ENCODE measurements around the gene NOX4. TPM values are rescaled to one million over a fixed set of nuclear protein-coding genes. Genes with fewer than 3 reads are reported as not detected.
"Not testable (repeated sequence)": the region's sequence is repeated elsewhere in the genome, so short reads cannot be mapped to it uniquely, and the experiment has no call there.

Gene NOX4
- total RNA-seq, 1 donor from 2014 or later: 37.7 TPM

DNA sequence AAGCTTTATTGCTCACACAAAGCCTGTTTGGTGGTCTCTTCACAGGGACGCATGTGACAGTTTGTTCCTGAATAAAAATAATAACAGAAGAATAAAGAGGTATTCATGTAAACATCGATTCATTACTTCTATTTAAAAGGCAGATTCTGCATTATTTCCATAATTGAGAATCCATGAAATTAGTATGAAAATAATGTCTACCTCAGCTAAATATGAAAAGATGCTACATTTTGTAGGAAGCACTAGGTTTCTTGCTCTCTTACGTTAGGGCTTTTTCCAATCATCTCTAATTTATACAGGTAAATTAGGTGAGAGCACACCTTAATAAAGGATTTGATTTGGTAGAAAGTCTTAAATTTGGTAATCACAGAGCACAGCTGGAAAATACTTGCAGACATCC is 103.7 kb downstream of the NOX4 start:
- DNase-seq (ENCODE audit: extremely low read depth, low read depth, low spot score): not testable (repeated sequence)

DNA sequence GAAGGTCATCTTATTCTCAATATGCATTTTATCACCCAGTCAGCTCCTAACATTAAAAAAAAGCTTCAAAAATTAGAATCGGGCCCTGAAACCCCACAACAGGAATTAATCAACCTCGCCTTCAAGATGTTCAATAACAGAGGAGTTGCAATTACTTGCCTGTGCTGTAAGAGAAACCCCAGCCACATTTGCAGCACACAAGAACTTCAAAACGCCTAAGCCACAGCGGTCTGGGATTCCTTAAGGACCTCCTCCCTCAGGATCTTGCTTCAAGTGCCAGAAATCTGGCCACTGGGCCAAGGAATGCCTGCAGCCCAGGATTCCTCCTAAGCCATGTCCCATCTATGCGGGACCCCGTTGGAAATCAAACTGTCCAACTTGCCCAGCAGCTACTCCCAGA is 108.2 kb downstream of the NOX4 start:
- not testable (repeated sequence) for DNase-seq (ENCODE audit: extremely low read depth, low read depth, low spot score)

GRCh38 chr11:89381094-89381493 is 110.1 kb downstream of the NOX4 start:
- peak; percentile 94 for DNase-seq (ENCODE audit: extremely low read depth, low read depth, low spot score)

DNA sequence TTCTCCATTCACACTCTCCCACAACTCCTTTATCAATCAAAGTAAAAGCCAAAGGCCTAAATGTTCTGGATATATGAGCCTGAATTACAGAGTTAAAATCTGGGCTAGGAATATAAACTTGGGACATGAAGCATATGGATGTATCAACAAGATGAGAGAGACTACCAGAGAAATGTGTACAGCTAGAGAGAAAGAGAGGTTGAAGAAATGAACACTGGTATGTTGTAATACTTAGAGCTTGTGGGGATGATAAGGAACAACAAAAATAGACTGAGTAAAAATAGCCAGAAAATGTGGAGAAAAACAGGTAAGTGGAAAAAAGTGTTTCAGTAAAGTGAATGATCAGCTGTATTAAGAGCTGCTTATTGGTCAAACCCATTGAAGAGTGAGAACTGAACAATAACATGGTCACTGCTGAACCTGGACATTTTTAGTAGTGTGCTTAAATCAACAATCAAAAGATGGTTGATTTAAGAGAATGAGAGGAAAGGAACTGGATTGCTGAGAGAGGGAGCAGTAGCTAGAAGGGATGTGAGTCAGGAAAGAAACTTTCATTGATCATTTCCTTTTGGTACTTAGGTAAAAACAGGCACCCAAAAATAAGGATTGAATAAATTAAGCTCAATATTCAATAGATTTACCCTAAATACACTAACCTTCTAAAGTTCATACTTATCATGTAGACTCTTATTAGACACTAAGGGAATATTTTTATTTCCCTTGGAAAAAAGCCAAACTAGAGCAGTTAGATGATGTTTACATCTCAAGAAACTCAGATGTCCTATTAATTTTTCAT is 111.0 kb downstream of the NOX4 start:
- DNase-seq (ENCODE audit: extremely low read depth, low read depth, low spot score): peak; percentile 54

DNA sequence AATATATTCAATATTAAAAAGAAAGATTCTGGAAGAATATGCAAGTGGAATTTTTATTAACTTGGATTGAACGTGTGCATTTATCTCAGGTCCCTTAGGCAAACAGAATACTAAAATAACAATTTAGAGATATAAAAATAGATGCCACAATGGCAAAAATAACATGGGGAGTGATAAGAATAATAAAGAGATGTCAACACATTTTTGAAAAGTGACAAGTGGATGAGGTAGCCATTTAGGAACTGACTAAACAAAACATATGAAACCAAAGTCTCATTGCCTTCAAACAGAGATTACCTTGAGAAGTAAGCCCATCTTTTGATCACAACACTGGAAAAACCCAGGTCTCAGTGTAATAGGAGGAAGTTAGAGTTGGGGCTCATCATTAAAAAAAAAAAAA is 112.2 kb downstream of the NOX4 start:
- DNase-seq (ENCODE audit: extremely low read depth, low read depth, low spot score): not testable (repeated sequence)

DNA sequence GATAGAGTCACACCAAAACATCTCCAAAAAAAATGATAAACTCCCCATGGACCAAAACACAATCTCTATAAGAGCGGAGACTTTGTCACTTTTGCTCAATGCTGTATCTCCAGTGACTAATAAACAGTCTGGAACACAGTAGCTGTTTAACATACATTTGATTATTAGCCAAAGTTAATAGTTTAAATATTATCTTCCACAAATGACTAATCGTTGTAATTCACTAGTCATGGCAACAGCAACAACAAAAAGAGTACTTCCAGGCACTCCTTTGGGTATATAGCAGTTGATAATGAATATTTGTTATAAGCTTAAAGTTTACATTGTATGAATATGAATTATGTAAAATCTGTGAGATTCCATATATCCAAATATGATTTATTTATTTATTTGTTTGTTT is 121.8 kb downstream of the NOX4 start:
- DNase-seq (ENCODE audit: extremely low read depth, low read depth, low spot score): not testable (repeated sequence)

DNA sequence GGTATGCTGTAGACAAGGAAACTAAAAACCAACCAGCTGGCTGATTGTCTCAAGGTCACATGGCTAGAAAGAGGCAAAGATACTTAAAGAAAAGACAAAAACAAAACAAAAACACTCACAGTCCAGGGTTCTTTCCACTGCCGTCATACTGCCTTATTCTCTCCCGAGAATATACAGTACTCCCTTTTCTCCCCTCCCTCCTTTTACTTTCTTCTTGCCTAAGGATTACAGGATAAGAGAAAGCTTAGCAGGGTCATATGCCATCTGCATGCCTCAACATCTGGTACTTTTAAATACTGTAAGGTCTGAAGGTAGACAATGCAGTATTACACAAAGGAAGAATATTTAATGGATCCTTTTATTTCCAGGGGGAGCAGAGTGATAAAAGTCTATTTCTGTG is 126.3 kb downstream of the NOX4 start:
- not testable (repeated sequence) for DNase-seq (ENCODE audit: extremely low read depth, low read depth, low spot score)

- DNase-seq (ENCODE audit: extremely low read depth, low read depth, low spot score): no peak
These were observed 129.4 kb downstream of the NOX4 start for GRCh38 chr11:89361734-89362133.

GRCh38 chr11:89359208-89359607 is 132.0 kb downstream of the NOX4 start:
- DNase-seq (ENCODE audit: extremely low read depth, low read depth, low spot score): not testable (repeated sequence)

DNA sequence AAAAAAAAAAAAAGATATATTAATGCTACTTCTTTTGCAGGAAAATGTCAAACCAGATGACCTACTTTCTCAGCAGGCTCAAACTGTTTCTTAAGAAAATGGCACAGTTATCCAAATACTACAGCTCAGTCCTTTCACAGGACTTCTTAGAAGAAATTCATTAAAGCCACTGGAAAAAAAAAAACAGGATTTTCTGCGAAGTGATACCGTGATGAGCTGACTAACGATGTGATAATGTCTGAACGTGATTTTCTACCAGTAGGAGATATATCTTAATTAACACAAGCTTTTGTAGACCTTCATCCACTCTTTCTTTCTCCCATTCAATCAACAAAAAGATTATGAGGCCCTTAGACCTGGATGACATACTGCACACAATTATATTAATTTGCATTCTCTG is 132.4 kb downstream of the NOX4 start:
- DNase-seq (ENCODE audit: extremely low read depth, low read depth, low spot score): no peak

- no peak for DNase-seq (ENCODE audit: extremely low read depth, low read depth, low spot score)
These were observed 135.5 kb downstream of the NOX4 start for GRCh38 chr11:89355646-89356045.

- DNase-seq (ENCODE audit: extremely low read depth, low read depth, low spot score): not testable (repeated sequence)
These were observed 136.7 kb downstream of the NOX4 start for GRCh38 chr11:89354513-89354912.

- no peak for DNase-seq (ENCODE audit: extremely low read depth, low read depth, low spot score)
These were observed 144.1 kb downstream of the NOX4 start for GRCh38 chr11:89347071-89347470.

- DNase-seq (ENCODE audit: extremely low read depth, low read depth, low spot score): no peak
These were observed 144.6 kb downstream of the NOX4 start for GRCh38 chr11:89346601-89347000.

DNA sequence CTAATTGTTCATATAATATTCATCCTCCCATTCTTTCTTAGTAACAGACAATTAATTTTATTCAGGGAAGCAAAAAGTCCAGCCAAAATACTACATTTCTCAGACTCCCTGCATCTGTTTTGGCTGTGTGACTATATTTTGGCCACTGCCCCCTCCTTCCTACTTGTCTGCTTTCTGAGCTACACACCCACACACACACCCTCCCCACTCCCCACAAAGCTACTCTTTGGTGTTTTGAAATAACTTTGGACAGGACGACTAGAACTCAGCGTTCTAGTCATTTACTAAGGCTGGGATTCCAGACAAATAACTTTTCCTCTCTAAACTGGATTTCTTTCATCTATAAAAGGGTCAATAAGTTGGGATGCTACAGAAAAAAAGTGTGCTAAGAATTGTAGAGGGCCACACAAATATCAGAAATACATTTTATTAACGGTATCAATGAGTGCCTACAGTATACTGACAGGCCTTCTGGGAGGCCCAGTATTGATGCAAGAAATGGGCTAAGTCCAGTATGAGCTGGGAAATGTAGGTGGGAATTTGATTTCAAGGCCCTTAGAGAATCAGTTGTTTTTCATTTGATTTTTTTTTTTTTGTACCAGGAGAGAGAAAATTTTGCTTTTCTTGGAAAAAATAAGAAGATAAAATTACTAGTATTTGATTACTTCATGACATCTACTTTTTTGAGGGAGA is 148.1 kb downstream of the NOX4 start:
- DNase-seq (ENCODE audit: extremely low read depth, low read depth, low spot score): not testable (repeated sequence)

GRCh38 chr11:89340450-89340849 is 150.7 kb downstream of the NOX4 start:
- DNase-seq (ENCODE audit: extremely low read depth, low read depth, low spot score): not testable (repeated sequence)

GRCh38 chr11:89338073-89338472 is 153.1 kb downstream of the NOX4 start:
- not testable (repeated sequence) for DNase-seq (ENCODE audit: extremely low read depth, low read depth, low spot score)

DNA sequence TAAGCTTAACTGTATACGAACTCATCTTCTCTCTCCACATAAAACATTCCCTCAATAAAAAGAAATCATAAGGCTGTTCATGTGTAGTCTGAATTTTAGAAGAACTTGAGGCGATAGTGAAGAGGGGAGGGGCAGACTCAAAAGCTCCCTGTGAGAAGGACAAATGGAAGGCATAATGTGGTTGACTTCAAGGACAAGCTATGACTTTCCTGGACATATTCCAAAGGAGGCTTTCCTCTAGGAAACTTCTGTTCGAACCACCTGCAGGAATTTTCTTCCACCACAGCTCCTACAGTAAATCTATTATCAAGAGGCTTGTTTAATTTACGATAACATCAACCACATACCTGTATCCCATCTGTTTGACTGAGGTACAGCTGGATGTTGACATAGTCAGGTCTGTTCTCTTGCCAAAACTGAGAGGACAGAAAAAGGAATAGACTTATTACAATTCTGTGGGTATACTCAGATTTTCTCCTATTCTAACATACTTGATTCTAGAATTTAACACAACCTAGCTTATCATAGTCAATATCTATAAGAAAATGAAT is 154.0 kb downstream of the NOX4 start:
- DNase-seq (ENCODE audit: extremely low read depth, low read depth, low spot score): not testable (repeated sequence)

GRCh38 chr11:89333704-89334103 is 157.5 kb downstream of the NOX4 start:
- DNase-seq (ENCODE audit: extremely low read depth, low read depth, low spot score): not testable (repeated sequence)

DNA sequence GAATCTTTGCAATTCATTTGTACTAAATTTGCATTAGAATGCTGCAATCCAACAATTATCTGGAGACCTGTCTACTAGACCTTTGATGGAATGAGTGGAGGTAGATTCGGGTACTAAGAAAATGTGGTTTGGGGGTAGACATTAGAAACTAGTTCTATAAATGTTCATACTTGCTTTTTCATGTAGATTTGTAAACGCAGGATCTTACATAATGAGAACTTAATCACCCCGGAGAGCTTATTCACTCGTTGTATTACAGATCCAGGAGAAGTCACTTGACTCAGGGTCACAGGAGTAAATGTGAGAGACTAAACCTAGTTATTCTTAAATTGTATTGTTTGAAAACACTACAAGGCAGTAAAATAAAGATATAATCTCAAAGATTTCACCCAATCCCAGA is 159.2 kb downstream of the NOX4 start:
- DNase-seq (ENCODE audit: extremely low read depth, low read depth, low spot score): not testable (repeated sequence)

- DNase-seq (ENCODE audit: extremely low read depth, low read depth, low spot score): no peak
These were observed 163.3 kb downstream of the NOX4 start for GRCh38 chr11:89327885-89328284.

- no peak for DNase-seq (ENCODE audit: extremely low read depth, low read depth, low spot score)
These were observed 169.8 kb downstream of the NOX4 start for GRCh38 chr11:89321401-89321800.
